ENCODE measurements around the gene DLST. TPM values are rescaled to one million over a fixed set of nuclear protein-coding genes. Genes with fewer than 3 reads are reported as not detected.

The DLST gene
- total RNA-seq, 2 experiments from 2014 or later, result 111 to 124 TPM

DNA sequence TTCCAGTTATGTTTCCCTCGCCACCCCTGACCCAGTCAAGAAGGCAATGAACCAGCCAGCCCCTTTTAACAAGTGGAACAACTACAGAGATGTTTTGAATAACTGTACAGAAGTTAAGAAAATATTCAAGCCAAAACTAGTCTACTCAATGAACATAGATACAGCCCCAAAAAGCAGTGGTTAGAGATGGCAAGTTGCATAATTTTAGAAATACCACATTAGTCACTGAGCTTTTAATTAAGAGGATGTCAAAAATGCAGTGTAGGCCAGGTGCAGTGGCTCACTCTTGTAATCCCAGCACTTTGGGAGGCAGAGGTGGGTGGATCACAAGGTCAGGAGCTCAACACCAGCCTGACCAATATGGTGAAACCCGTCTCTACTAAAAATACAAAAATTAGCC is 32.9 kb upstream of the DLST start:
- Mint-ChIP-seq H3K4me1 (peaks cover 10% of the 10 kb centered on the region), H3K27ac (no peak overlapping the region), H3K9me3 (no peaks in the 10 kb centered on the region), H3K4me3 (no peak overlapping the region), H3K27me3 (peaks cover 2% of the 10 kb centered on the region), H3K36me3 (no peaks in the 10 kb centered on the region)
- ATAC-seq (ENCODE audit: low read depth) (no peak), DNase-seq (no peak)
- POLR2A ChIA-PET, result interaction anchor here (0.7 to 1.1 kb wide), 2 partner anchors 10 to 22 kb away, joined by 3 to 7 read pairs; no protein-coding TSS in a partner anchor

DNA sequence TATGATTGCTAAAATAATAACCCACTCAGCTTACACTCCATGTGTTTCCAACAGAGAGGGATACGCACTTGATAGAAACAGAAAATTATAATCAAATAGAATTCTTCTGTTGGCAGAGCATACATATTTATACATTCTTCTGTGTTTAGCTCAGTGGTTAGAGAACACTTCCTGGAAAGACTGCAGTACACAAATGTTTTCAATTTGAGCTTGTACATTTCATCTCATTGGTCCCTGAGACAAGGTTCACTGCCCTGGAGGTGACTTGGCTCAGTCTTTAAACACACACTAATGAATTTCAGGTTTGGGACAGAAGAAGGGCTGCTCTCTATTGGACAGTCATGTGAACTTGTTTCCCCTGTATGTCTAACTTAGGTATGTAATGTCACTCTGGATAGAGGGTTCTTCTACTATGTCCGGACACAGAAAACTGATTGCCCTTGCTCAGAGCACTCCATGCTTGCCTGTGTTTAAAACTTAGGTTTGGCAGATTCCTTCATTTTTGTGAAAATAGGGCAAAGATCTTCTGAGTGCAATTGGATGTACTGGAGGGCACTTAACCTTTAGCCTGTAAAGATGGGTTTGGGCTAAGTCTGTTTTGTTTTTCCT is 28.7 kb upstream of the DLST start:
- ATAC-seq (ENCODE audit: low read depth), result peak; percentile 34
- H3K4me3 Mint-ChIP-seq, result no peak overlapping the region
- POLR2A ChIA-PET, result interaction anchor here (0.6 to 1.3 kb wide), 4 partner anchors 9 to 53 kb away, joined by 3 to 4 read pairs (median 3); no protein-coding TSS in a partner anchor

GRCh38 chr14:74853581-74853980 is 28.1 kb upstream of the DLST start:
- H3K4me3 Mint-ChIP-seq, result no peak overlapping the region
- H3K9me3 Mint-ChIP-seq, result no peaks in the 10 kb centered on the region
- no peak for DNase-seq
- H3K27me3 Mint-ChIP-seq, result peaks cover 2% of the 10 kb centered on the region
- POLR2A ChIA-PET, result interaction anchor here (1.0 to 1.3 kb wide), 3 partner anchors 8 to 52 kb away, joined by 3 to 4 read pairs (median 3); no protein-coding TSS in a partner anchor
- no peak for ATAC-seq (ENCODE audit: low read depth)
- peaks cover 14% of the 10 kb centered on the region for H3K4me1 Mint-ChIP-seq
- no peaks in the 10 kb centered on the region for H3K36me3 Mint-ChIP-seq
- no peak overlapping the region for H3K27ac Mint-ChIP-seq

More for the DNA sequence above, 28.7 kb upstream of the DLST start:
- Mint-ChIP-seq H3K4me1 (peaks cover 14% of the 10 kb centered on the region), H3K36me3 (no peaks in the 10 kb centered on the region), H3K27ac (peak overlapping the region; percentile 18), H3K9me3 (no peaks in the 10 kb centered on the region), H3K27me3 (peaks cover 2% of the 10 kb centered on the region)
- no peak for DNase-seq

- H3K9me3 Mint-ChIP-seq, result no peaks in the 10 kb centered on the region
These were observed 26.7 kb upstream of the DLST start for GRCh38 chr14:74855021-74855420.

GRCh38 chr14:74855945-74856344 is 25.8 kb upstream of the DLST start:
- POLR2A ChIA-PET, result interaction anchor here (0.7 to 1.2 kb wide), 3 partner anchors 46 to 67 kb away, joined by 3 to 5 read pairs (median 3); no protein-coding TSS in a partner anchor
- H3K27me3 Mint-ChIP-seq, result no peaks in the 10 kb centered on the region
- no peaks in the 10 kb centered on the region for H3K9me3 Mint-ChIP-seq
- DNase-seq, result no peak
- no peak overlapping the region for H3K4me3 Mint-ChIP-seq
- ATAC-seq (ENCODE audit: low read depth), result no peak
- no peak overlapping the region for H3K27ac Mint-ChIP-seq
- H3K4me1 Mint-ChIP-seq, result peaks cover 14% of the 10 kb centered on the region
- H3K36me3 Mint-ChIP-seq, result no peaks in the 10 kb centered on the region

More at GRCh38 chr14:74855021-74855420, 26.7 kb upstream of the DLST start:
- POLR2A ChIA-PET, result interaction anchor here (1.2 kb wide), 1 partner anchor 47 kb away, joined by 3 read pairs; no protein-coding TSS in a partner anchor
- DNase-seq (no peak), ATAC-seq (ENCODE audit: low read depth) (no peak)
- Mint-ChIP-seq H3K4me3 (no peak overlapping the region), H3K27ac (no peak overlapping the region), H3K4me1 (peaks cover 14% of the 10 kb centered on the region), H3K36me3 (no peaks in the 10 kb centered on the region), H3K27me3 (no peaks in the 10 kb centered on the region)

DNA sequence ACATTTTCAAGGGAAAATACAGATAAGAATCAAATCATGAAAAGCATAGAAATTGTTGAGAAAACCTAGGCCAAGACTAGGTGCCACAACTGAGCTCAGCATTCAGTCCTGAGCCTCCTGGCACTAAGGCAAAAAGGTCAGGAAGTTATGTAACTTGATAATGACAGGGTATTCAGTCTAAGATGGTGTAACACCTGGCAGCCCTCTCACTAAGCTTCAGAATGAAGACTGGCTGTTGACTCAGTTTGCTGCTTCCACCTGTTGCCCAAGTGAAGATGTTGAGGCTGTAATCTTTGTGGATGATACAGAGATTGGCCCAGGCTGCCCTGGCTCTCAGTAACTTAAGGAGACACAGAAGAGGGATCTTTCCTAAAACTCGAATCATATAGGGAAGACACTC is 25.4 kb upstream of the DLST start:
- DNase-seq, result no peak
- Mint-ChIP-seq H3K9me3 (no peaks in the 10 kb centered on the region), H3K27me3 (no peaks in the 10 kb centered on the region), H3K36me3 (no peaks in the 10 kb centered on the region), H3K4me3 (no peak overlapping the region), H3K27ac (no peak overlapping the region), H3K4me1 (peaks cover 14% of the 10 kb centered on the region)
- no peak for ATAC-seq (ENCODE audit: low read depth)
- POLR2A ChIA-PET, result interaction anchor here (0.7 to 1.1 kb wide), 2 partner anchors 50 to 66 kb away, joined by 3 to 5 read pairs; no protein-coding TSS in a partner anchor

- H3K27ac Mint-ChIP-seq, result no peak overlapping the region
- H3K4me3 Mint-ChIP-seq, result no peak overlapping the region
- DNase-seq, result no peak
- H3K4me1 Mint-ChIP-seq, result peaks cover 8% of the 10 kb centered on the region
- H3K36me3 Mint-ChIP-seq, result no peaks in the 10 kb centered on the region
- POLR2A ChIA-PET, result no interaction called here
- H3K9me3 Mint-ChIP-seq, result no peaks in the 10 kb centered on the region
- ATAC-seq (ENCODE audit: low read depth), result no peak
- H3K27me3 Mint-ChIP-seq, result no peaks in the 10 kb centered on the region
These were observed 23.7 kb upstream of the DLST start for GRCh38 chr14:74858022-74858421.

GRCh38 chr14:74859757-74860552 is 21.8 kb upstream of the DLST start:
- H3K9me3 Mint-ChIP-seq, result no peaks in the 10 kb centered on the region
- ATAC-seq (ENCODE audit: low read depth) (no peak), DNase-seq (no peak)
- H3K36me3 Mint-ChIP-seq, result no peaks in the 10 kb centered on the region
- no peaks in the 10 kb centered on the region for H3K27me3 Mint-ChIP-seq
- H3K4me3 Mint-ChIP-seq, result no peak overlapping the region
- POLR2A ChIA-PET, result interaction anchor here (1.3 to 6.3 kb wide), 3 partner anchors 16 to 46 kb away, joined by 5 to 51 read pairs (median 13); partner anchors contain the start of gene PROX2
- H3K27ac Mint-ChIP-seq, result no peak overlapping the region
- peaks cover 2% of the 10 kb centered on the region for H3K4me1 Mint-ChIP-seq

GRCh38 chr14:74860899-74861733 is 20.6 kb upstream of the DLST start:
- ATAC-seq (ENCODE audit: low read depth) (peak; percentile 82), DNase-seq (peak; percentile 93)
- H3K4me3 Mint-ChIP-seq, result no peak overlapping the region
- no peaks in the 10 kb centered on the region for H3K27me3 Mint-ChIP-seq
- no peak overlapping the region for H3K27ac Mint-ChIP-seq
- H3K4me1 Mint-ChIP-seq, result peaks cover 2% of the 10 kb centered on the region
- no peaks in the 10 kb centered on the region for H3K9me3 Mint-ChIP-seq
- H3K36me3 Mint-ChIP-seq, result no peaks in the 10 kb centered on the region
- POLR2A ChIA-PET, result interaction anchor here (0.6 to 6.3 kb wide), 8 partner anchors 8 to 441 kb away, joined by 3 to 51 read pairs (median 4); partner anchors contain the start of gene PROX2

GRCh38 chr14:74861734-74862090 is 20.0 kb upstream of the DLST start:
- POLR2A ChIA-PET, result interaction anchor here (0.9 to 6.3 kb wide), 9 partner anchors 8 to 227 kb away, joined by 3 to 51 read pairs (median 4); partner anchors contain the start of gene PROX2

GRCh38 chr14:74863274-74863673 is 18.4 kb upstream of the DLST start:
- H3K9me3 Mint-ChIP-seq, result no peaks in the 10 kb centered on the region
- ATAC-seq (ENCODE audit: low read depth) (no peak), DNase-seq (no peak)
- H3K27me3 Mint-ChIP-seq, result no peaks in the 10 kb centered on the region
- POLR2A ChIA-PET, result interaction anchor here (0.8 to 6.3 kb wide), 5 partner anchors 10 to 45 kb away, joined by 3 to 51 read pairs (median 4); no protein-coding TSS in a partner anchor
- H3K4me1 Mint-ChIP-seq, result peaks cover 19% of the 10 kb centered on the region
- no peaks in the 10 kb centered on the region for H3K36me3 Mint-ChIP-seq
- peak overlapping the region; percentile 60 for H3K27ac Mint-ChIP-seq
- no peak overlapping the region for H3K4me3 Mint-ChIP-seq

More at GRCh38 chr14:74861734-74862090, 20.0 kb upstream of the DLST start:
- Mint-ChIP-seq H3K36me3 (no peaks in the 10 kb centered on the region), H3K4me3 (no peak overlapping the region), H3K27me3 (no peaks in the 10 kb centered on the region), H3K9me3 (no peaks in the 10 kb centered on the region), H3K4me1 (peaks cover 8% of the 10 kb centered on the region), H3K27ac (no peak overlapping the region)
- ATAC-seq (ENCODE audit: low read depth), result no peak
- DNase-seq, result no peak

- DNase-seq (no peak), ATAC-seq (ENCODE audit: low read depth) (no peak)
- Mint-ChIP-seq H3K27me3 (no peaks in the 10 kb centered on the region), H3K4me3 (no peak overlapping the region), H3K27ac (no peak overlapping the region), H3K4me1 (peaks cover 21% of the 10 kb centered on the region), H3K36me3 (no peaks in the 10 kb centered on the region), H3K9me3 (no peaks in the 10 kb centered on the region)
- POLR2A ChIA-PET, result interaction anchor here (6.3 kb wide), 1 partner anchor 42 kb away, joined by 51 read pairs; no protein-coding TSS in a partner anchor
These were observed 17.5 kb upstream of the DLST start for GRCh38 chr14:74864198-74864597.

All from activated naive CD8-positive, alpha-beta T cell treated with anti-CD3 and anti-CD28 coated beads, Interleukin-2, amount 10 ng/mL, durations not matched to agents 7 days and 5 days (primary cell).